Thyroid gland (tissue), 4 donors: ENCODE measurements around the gene MKI67. TPM values are rescaled to one million over a fixed set of nuclear protein-coding genes. Genes with fewer than 3 reads are reported as not detected.

ENCODE experiments used
- DNase-seq, 2 donors: peaks; one replicate each; pipeline ENCODE4 v3.0.0-alpha.2; 2019
- H3K27ac ChIP-seq, 3 donors: fragments of 200-600 bp; sonication (generic); 1 replicate in 2 of 3; 2 replicates in 1 of 3; pipeline ENCODE4 v1.5.1; 2016 to 2019; ENCODE audit warnings: mild to moderate bottlenecking in 1 of 3, moderate library complexity in 1 of 3
- H3K27me3 ChIP-seq: fragments of 200-600 bp; sonication (generic); one replicate; pipeline ENCODE4 v1.5.1; 2019
- H3K36me3 ChIP-seq, 2 donors: fragments of 200-600 bp; sonication (generic); one replicate each; pipeline ENCODE4 v1.5.1; 2016 to 2019
- H3K4me1 ChIP-seq, 2 donors: fragments of 200-600 bp; sonication (generic); one replicate each; pipeline ENCODE4 v1.5.1; 2017 to 2019
- H3K4me3 ChIP-seq, 3 donors: fragments of 200-600 bp; sonication (generic); replicated peaks in 1 of 3; 1 replicate in 2 of 3; 2 replicates in 1 of 3; pipeline ENCODE4 v1.5.1; 2016; ENCODE audit warnings: mild to moderate bottlenecking in 1 of 3
- H3K9me3 ChIP-seq: fragments of 200-600 bp; sonication (generic); one replicate; pipeline ENCODE4 v1.5.1; 2017
- POLR2A ChIP-seq, 2 donors: fragments of 450-650 bp; IDR thresholded peaks; one replicate each; pipeline ENCODE4 v1.6.1; 2017; ENCODE audit warnings: antibody characterized with exemption in 2 of 2, mild to moderate bottlenecking in 2 of 2, moderate library complexity in 1 of 2
- WGBS, 2 donors: methylation state at CpG; one replicate each; pipeline ENCODE4 v1.1.5; 2017; 5-methylcytosine and 5-hydroxymethylcytosine counted together
- intact Hi-C: fragments of 100-400 bp; cut with DNase I; formaldehyde crosslinking; loops from one replicate; pipeline ENCODE4 v1.15.1; 2023
- total RNA-seq, 4 donors: library from RNA; depleted of rRNA; stranded (reverse); fragments of >200 nt; gene quantifications; one replicate each; pipeline ENCODE4 v1.2.3, GENCODE V29; 2016
- TF ChIP-seq, protein P1 (sequence below), 6 experiments: fragments of 200-600 bp in 3 of 6; fragments of 450-650 bp in 3 of 6; sonication (generic) in 3 of 6; IDR thresholded peaks; one replicate each; pipeline ENCODE4 v1.5.1; 2016 to 2019; ENCODE audit warnings: antibody characterized with exemption in 6 of 6, mild to moderate bottlenecking in 2 of 6, inconsistent platforms in 1 of 6, moderate library complexity in 1 of 6

The MKI67 gene, protein sequence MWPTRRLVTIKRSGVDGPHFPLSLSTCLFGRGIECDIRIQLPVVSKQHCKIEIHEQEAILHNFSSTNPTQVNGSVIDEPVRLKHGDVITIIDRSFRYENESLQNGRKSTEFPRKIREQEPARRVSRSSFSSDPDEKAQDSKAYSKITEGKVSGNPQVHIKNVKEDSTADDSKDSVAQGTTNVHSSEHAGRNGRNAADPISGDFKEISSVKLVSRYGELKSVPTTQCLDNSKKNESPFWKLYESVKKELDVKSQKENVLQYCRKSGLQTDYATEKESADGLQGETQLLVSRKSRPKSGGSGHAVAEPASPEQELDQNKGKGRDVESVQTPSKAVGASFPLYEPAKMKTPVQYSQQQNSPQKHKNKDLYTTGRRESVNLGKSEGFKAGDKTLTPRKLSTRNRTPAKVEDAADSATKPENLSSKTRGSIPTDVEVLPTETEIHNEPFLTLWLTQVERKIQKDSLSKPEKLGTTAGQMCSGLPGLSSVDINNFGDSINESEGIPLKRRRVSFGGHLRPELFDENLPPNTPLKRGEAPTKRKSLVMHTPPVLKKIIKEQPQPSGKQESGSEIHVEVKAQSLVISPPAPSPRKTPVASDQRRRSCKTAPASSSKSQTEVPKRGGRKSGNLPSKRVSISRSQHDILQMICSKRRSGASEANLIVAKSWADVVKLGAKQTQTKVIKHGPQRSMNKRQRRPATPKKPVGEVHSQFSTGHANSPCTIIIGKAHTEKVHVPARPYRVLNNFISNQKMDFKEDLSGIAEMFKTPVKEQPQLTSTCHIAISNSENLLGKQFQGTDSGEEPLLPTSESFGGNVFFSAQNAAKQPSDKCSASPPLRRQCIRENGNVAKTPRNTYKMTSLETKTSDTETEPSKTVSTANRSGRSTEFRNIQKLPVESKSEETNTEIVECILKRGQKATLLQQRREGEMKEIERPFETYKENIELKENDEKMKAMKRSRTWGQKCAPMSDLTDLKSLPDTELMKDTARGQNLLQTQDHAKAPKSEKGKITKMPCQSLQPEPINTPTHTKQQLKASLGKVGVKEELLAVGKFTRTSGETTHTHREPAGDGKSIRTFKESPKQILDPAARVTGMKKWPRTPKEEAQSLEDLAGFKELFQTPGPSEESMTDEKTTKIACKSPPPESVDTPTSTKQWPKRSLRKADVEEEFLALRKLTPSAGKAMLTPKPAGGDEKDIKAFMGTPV (N-terminal part only)
- total RNA-seq: 1 to 10 TPM in 2 of 4 donors, under 1 TPM in 2; 0.24 to 1.9 (median 0.76) TPM

DNA sequence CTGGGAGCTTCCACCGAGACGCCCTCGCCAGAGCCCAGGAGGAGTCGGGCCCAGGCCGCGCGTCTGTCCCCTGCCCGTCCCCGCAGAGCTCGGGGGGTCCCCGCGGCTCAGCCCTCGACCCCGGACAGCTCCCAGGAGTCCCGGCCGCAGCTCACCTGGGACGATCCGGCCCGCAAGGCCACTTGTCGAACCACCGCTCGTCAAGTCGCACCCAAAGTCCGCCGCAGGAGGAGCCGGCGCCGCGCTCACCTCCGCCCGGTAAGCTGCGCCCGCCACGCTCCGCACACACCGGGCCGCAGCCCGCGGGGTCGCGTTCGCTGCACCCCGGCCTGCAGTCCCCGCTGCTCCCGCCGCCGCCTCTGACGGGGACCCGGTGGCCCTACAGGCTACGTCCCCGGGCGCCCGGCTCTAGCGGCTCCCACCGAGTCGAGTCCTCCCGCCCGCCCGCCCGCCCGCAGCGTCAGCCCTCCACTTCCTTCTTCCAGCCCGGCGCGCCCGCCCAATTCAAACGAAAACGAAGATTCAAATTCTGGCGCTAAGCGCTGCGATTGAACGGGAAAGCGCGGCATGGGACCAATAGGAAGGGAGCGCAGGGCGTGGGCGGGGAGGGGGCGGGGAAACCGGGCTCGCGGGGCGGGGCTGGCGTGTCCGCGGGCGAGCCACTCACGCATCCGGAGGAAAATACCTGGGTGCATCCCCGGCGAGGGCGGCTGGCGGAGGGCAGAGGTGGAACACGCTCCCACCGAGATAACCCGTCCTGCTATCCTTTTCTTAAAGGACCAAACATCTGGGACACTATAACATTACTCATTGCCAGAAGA is at the start of gene MKI67:
MKI67 (minus strand) TSS at position 480 of the 821 bp plus-strand sequence. CDS start 756 bp downstream, outside the sequence.
- Histone ChIP-seq H3K4me1 (peaks cover 7 to 19% of the 10 kb centered on the region in 2 donors), H3K9me3 (no peaks in the 10 kb centered on the region), H3K4me3 (peak within 1 kb of the TSS in 1 of 3 donors; percentile 50), H3K36me3 (no peaks in the 10 kb centered on the region), H3K27me3 (peaks cover 8% of the 10 kb centered on the region), H3K27ac (no peak within 1 kb of the TSS)
- intact Hi-C loops: no loop called here
- WGBS, 2 donors: 0 to 2% methylated on average over 33 of the region's 95 CpGs
- no peak for TF ChIP-seq POLR2A (IDR thresholded peaks at IDR 0.05)
- TF ChIP-seq, protein P1, sequence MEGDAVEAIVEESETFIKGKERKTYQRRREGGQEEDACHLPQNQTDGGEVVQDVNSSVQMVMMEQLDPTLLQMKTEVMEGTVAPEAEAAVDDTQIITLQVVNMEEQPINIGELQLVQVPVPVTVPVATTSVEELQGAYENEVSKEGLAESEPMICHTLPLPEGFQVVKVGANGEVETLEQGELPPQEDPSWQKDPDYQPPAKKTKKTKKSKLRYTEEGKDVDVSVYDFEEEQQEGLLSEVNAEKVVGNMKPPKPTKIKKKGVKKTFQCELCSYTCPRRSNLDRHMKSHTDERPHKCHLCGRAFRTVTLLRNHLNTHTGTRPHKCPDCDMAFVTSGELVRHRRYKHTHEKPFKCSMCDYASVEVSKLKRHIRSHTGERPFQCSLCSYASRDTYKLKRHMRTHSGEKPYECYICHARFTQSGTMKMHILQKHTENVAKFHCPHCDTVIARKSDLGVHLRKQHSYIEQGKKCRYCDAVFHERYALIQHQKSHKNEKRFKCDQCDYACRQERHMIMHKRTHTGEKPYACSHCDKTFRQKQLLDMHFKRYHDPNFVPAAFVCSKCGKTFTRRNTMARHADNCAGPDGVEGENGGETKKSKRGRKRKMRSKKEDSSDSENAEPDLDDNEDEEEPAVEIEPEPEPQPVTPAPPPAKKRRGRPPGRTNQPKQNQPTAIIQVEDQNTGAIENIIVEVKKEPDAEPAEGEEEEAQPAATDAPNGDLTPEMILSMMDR (IDR thresholded peaks at IDR 0.05): no peak
- peak; percentile 74 to 81 for DNase-seq

DNA sequence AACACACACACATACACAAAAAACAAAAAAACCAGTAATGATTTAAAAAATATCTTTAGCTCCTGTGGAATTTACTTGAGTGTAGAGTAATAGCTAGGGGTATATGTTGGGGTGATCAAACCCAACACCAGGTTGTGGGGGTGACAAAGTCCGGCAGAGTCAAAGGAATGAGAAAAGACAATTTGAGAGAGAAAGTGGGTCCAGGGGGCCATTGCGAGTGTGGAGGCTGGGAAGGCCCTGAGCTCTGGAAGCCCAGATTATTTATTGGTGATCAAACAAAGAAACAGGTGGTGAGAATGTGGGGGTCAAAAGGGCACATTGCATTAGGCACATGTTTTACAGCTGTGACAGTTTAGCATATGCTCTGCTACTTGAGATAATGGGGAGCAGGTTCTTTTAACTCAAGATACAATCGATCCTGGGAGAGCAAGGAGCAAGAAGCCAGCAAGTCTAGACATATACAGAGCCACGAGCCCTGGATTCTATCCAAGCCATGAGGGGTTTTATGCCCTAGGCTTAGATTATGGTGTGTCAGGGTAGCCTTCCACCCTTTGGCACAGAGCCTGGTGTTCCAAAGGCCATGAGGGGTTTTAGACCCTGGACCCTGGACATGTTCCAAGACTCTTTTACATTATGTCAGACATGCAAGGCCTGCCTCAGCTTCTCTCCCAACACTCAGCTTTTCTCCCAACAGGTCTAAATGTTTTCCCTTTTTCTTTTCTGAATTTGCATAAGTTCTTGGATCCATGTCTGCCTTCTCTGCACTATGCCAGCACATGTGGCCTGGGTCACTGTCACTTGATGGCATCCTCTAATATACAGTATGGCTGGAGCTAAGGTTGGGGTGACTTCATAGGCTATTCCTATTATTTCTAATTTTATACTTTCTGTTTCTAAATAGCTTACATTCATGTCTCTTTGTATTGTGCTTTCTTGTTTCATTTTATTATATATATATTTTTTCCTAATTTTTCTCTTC is 48.6 kb upstream of the MKI67 start:
- H3K36me3 ChIP-seq: no peaks in the 10 kb centered on the region
- no peaks in the 10 kb centered on the region for H3K9me3 ChIP-seq
- no peaks in the 10 kb centered on the region for H3K27me3 ChIP-seq
- intact Hi-C loops: no loop called here
- no peaks in the 10 kb centered on the region for H3K4me1 ChIP-seq
- no peak overlapping the region for H3K4me3 ChIP-seq
- no peak overlapping the region for H3K27ac ChIP-seq
- TF ChIP-seq, protein P1 (IDR thresholded peaks at IDR 0.05): no peak
- TF ChIP-seq POLR2A (IDR thresholded peaks at IDR 0.05): no peak
- WGBS, 2 donors: 86 to 89% methylated on average over 4 of the region's 4 CpGs
- no peak for DNase-seq

DNA sequence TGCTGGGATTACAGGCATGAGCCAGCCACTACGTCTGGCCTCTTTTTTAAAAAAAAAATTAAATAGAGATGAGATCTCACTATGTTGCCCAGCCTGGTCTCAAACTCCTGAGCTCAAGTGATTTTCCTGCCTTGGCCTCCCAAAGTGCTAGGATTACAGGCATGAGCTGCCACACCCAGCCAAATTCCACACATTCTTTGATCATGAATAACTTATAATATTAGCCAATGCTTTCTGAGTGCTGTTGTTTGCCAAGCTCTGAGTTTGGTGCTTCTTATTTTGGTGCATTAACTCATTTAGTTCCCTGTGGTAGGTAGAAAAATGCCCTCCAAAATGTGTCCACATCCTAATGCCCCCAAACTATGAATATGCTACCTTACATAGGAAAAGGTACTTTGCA is 47.2 kb upstream of the MKI67 start:
- Histone ChIP-seq H3K4me3 (no peak overlapping the region), H3K36me3 (no peaks in the 10 kb centered on the region), H3K4me1 (no peaks in the 10 kb centered on the region), H3K9me3 (no peaks in the 10 kb centered on the region), H3K27me3 (no peaks in the 10 kb centered on the region), H3K27ac (no peak overlapping the region)
- no peak for TF ChIP-seq POLR2A (IDR thresholded peaks at IDR 0.05)
- TF ChIP-seq, protein P1 (IDR thresholded peaks at IDR 0.05): no peak
- 67 to 75% methylated on average over 1 of the region's 1 CpG for WGBS, 2 donors
- intact Hi-C loops: no loop called here
- DNase-seq: no peak

DNA sequence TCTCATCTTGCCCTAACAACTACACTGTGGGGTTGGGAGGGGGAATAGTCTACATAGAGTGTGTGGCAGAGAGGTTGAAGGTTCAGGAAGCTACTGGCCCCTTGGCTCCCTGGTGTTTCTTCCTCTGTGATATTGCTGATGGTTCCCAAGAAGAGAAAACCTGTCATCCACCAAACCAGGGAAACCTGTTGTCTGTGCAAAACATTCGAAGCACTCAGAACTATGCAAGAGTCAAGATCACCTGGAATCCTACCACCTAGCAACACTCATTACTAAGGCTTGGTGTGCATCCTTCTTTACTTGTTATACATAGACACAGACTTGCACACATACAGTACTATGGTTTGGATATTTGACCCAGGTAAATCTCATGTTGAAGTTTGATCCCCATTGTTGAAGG is 46.5 kb upstream of the MKI67 start:
- Histone ChIP-seq H3K27me3 (no peaks in the 10 kb centered on the region), H3K4me1 (no peaks in the 10 kb centered on the region), H3K36me3 (no peaks in the 10 kb centered on the region), H3K9me3 (no peaks in the 10 kb centered on the region), H3K4me3 (no peak overlapping the region), H3K27ac (no peak overlapping the region)
- TF ChIP-seq POLR2A (IDR thresholded peaks at IDR 0.05): no peak
- TF ChIP-seq, protein P1 (IDR thresholded peaks at IDR 0.05): no peak
- WGBS, 2 donors: 68 to 73% methylated on average over 1 of the region's 1 CpG
- intact Hi-C loops: no loop called here
- no peak for DNase-seq
